Midbrain (tissue), 1 donor: ENCODE measurements around the gene IMMT.
"Not testable (repeated sequence)": the region's sequence is repeated elsewhere in the genome, so short reads cannot be mapped to it uniquely, and the experiment has no call there.

Experiments
- DNase-seq: peaks from one replicate; lab custom pipeline; 2025; lab: John Stamatoyannopoulos, UW

Gene IMMT

GRCh38 chr2:86195055-86195807, at the start of gene IMMT:
IMMT (minus strand) TSS chr2:86195462; CDS start chr2:86195382, 80 bp downstream.
- DNase-seq, result peak; percentile 96

DNA sequence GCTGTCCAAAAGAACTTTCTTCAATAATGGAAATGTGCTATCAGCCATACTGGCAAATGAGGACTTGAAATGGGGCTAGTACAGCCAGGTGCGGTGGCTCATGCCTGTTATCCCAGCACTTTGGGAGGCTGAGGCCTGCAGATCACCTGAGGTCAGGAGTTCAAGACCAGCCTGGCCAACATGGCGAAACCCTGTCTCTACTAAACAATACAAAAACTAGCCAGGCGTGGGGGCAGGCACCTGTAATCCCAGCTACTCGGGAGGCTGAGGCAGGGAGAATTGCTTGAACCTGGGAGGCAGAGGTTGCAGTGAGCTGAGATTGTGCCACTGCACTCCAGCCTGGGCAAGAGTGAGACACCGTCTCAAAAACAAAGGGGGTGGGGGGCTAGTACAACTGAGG, 49.5 kb upstream of the IMMT start:
- not testable (repeated sequence) for DNase-seq

DNA sequence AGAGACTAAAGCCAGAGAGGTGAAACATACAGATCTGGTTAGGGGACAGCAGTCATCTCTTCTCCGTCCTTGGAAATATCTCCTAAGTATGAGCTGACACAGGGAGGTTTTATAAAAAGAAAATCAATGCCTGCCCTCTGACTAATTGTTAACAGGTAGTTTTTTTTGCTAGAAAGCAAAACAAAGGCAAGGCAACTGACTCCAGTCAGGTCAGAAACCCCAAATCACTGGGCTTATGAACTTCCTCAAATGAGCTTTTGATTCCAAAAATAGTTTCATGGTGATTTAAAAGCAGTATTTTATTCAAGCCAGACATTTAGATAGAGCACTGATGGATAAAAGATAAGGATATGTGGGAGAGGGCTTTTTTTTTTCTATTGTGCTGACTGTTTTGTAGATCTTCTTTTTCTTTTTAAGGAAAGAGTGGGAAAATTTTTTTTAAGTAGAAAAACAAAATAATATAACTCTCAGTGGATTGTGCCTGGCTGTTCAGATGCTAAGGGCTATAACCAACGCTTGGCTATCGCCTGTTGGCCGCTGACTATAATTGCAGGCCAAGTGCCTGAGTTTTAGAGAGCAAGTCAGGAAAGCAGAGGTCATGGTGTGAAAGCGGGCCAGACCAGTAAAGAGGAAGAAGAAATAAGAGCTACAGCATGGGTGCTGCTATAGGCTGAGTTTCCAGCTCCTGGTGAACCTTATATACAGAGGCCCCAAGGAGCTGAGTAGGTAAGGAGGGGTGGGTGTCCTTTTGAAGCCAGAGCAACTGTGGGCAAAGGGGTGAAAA, 48.9 kb upstream of the IMMT start:
- no peak for DNase-seq

GRCh38 chr2:86243272-86243671, 48.0 kb upstream of the IMMT start:
- DNase-seq, result no peak

- DNase-seq, result no peak
Observed at GRCh38 chr2:86241611-86242010, 46.3 kb upstream of the IMMT start.

DNA sequence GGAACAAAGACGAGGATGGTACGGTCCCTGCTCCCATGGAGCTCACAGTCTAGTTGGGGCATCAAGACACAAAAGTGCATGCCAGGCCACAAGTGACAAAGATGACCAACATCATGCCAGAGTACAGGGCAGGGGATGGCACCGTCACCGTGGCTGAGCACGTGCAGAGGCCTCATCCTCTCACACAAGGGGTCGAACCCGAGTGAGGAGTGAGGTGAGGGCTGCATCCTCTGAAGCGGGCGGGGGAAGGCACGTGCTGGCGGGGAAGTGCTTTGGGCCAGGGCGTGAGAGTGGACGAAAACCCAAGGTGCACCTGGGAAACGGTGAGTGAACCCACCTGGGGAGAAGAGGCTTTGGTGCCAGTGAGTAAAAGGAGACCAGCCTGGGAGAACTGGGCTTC, 45.0 kb upstream of the IMMT start:
- no peak for DNase-seq

DNA sequence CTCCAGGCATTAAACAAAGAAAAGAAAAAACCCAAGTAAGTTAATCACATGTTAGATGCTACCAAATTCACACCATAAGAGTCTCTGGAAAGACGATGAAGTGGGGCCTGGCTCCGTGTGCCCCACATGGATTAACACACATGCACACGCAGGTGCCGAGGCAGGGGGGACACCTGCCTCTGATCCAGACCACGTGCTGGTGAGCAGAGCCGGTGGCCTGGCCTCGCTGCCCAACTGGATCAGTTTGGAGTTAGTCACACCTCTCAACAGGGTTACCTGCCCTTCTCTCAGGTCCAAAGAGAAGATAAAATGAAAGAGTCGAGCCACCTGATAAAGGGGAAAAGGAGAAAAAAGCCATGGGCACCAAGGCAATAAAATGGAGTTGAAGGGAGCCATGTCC, 44.5 kb upstream of the IMMT start:
- DNase-seq, result no peak

DNA sequence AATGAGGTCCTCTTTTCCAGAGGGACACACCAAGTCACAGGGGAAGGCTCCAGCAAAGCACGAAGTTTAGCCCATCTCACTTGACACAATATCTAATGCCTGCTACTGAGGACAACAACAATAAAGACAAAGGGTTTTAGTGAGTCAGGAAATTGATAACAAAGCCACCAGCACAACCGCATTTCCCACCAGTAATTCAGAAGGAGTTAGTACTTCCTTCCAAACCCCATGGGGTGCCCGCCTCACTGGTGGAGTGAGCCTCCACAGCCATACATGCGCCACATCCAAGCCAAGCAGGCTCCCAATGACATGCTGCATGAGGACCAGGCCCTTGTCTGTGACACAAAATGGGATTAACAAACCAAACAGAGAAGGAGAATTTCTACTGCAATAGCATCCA, 44.1 kb upstream of the IMMT start:
- no peak for DNase-seq

- DNase-seq, result no peak
Observed at GRCh38 chr2:86238354-86238753, 43.1 kb upstream of the IMMT start.

DNA sequence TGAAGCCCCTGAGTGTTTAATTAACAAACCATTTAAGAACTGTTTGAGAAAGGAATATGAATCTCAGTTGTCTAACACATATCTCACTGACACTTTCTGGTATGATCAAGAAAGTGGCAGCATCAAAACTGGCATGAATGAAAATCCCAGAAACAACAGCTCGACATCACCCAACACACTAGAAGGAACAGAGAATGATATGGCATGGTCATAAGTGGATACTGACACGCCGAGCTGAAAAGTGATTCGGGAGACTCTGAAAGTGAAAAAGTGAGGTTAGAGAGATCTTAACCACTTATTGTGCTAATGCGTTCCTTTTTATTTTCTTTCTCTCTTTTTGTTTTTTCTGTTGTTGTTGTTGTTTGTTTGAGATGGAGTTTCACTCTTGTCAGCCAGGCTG, 41.9 kb upstream of the IMMT start:
- no peak for DNase-seq

GRCh38 chr2:86235196-86235980, 40.1 kb upstream of the IMMT start:
- no peak for DNase-seq

GRCh38 chr2:86234563-86235131, 39.4 kb upstream of the IMMT start:
- no peak for DNase-seq

- no peak for DNase-seq
Observed at GRCh38 chr2:86233436-86233835, 38.2 kb upstream of the IMMT start.

- no peak for DNase-seq
Observed at GRCh38 chr2:86232910-86233309, 37.6 kb upstream of the IMMT start.

- no peak for DNase-seq
Observed at GRCh38 chr2:86232373-86232784, 37.1 kb upstream of the IMMT start.

DNA sequence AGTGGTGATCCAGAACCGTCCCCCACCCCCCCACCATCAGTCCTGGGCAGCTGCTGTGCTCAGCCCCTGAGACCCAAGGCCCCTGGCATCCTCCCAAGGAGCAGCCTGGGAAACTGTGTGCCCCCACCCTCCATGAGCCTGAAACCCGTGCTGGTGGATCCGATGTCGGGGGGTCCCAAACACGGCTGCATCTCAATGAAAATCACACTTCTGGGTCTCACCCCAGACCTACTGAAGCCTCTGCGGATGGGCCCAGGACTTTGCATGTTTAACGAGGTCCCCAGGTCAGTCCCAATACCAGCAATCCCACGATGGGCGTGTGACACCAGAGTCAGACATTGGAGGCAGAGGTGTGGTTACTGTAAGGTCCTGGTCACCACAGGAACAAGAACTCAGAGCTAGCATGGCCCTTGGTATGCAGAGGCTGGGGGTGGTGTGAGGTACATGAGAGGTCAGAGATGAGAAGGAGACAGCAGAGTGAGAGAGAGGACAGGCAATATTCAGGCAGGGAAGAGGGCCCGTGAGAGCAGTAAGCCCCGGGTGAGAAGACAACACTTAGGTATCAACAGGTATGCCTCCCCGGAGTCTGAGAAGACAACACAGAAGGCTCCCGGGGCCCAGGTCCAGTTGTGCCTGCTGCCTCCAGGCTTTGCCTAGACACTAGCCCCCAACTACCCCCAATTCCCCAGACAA, 36.6 kb upstream of the IMMT start:
- DNase-seq, result no peak

GRCh38 chr2:86230961-86231360, 35.7 kb upstream of the IMMT start:
- no peak for DNase-seq

DNA sequence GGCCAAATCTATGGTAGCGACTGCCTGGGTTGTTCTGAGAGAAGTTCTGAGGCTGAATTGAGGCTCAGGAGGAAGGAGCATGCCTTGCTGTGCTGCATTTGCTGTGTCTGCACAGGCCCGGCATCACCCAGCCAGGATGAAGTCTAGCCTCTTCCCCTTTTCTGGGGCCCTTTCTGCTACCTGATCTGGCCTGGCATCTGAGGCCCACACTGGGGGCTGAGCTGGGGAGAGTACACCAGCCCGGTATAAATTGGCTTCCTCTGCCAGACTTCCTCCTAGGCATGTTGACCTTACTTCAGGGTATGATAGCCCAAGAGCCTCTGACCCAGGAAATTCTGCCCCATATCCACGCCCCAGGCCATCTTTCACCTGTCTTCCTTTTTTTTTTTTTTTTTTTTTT, 34.0 kb upstream of the IMMT start:
- DNase-seq, result no peak

DNA sequence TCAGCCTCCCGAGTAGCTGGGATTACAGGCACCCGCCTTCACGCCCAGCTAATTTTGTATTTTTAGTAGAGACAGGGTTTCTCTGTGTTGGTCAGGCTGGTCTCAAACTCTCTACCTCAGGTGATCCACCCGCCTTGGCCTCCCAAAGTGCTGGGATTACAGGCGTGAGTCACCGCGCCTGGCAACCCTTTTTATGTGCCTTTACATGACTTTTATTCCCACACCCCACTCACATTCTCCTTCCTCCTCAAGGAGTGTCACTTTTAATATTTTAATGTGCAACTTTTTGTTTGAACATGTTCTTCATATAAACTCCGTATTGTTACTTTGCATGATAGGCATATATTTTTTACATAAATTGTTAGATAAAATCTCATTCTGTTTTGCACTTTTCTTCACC, 33.3 kb upstream of the IMMT start:
- not testable (repeated sequence) for DNase-seq

- no peak for DNase-seq
Observed at GRCh38 chr2:86227685-86228084, 32.4 kb upstream of the IMMT start.

GRCh38 chr2:86226636-86227520, 31.6 kb upstream of the IMMT start:
- DNase-seq, result no peak
